WTC11 (cell line): ENCODE measurements around the gene PRKN. TPM values are rescaled to one million over a fixed set of nuclear protein-coding genes. Genes with fewer than 3 reads are reported as not detected.

Experiments used
- ATAC-seq: fragments of 200-7000 bp; cut with Tn5 transposase; 2 replicates; pipeline ENCODE4 v1.10.0; 2021; ENCODE audit warnings: mild to moderate bottlenecking, moderate library complexity
- CTCF ChIA-PET: fragments of 300-600 bp; sonication (Branson Sonifier 250); formaldehyde crosslinking; loops from one replicate; lab custom pipeline; 2021; ENCODE audit warnings: antibody characterized with exemption; lab: Charles Lee
- POLR2A ChIA-PET: fragments of 350-600 bp; sonication (Branson Sonifier 250); formaldehyde crosslinking; loops from one replicate; lab custom pipeline; 2021; ENCODE audit warnings: antibody characterized with exemption; lab: Charles Lee
- DNase-seq: peaks from one replicate; pipeline ENCODE4 v3.0.0; 2021; ENCODE audit warnings: low spot score
- H3K27ac Mint-ChIP-seq: 2 replicates; pipeline ENCODE4 v1.8.0; 2021; ENCODE audit warnings: mixed read lengths
- H3K27me3 Mint-ChIP-seq: 2 replicates; pipeline ENCODE4 v1.8.0; 2021; ENCODE audit warnings: low read depth, mild to moderate bottlenecking, moderate library complexity, mixed read lengths
- H3K36me3 Mint-ChIP-seq: 2 replicates; pipeline ENCODE4 v1.8.0; 2021; ENCODE audit warnings: mixed read lengths
- H3K4me1 Mint-ChIP-seq: 2 replicates; pipeline ENCODE4 v1.8.0; 2022; ENCODE audit warnings: mixed read lengths
- H3K4me3 Mint-ChIP-seq: 2 replicates; pipeline ENCODE4 v1.8.0; 2021; ENCODE audit warnings: mild to moderate bottlenecking, moderate library complexity, mixed read lengths
- H3K9me3 Mint-ChIP-seq: 2 replicates; pipeline ENCODE4 v1.8.0; 2021; ENCODE audit warnings: mixed read lengths
- ATF2 ChIP-seq: sonication (generic); formaldehyde crosslinking; IDR thresholded peaks from 2 replicates; pipeline ENCODE4 v1.8.1; 2022; ENCODE audit warnings: low read depth, missing genetic modification reagents, borderline replicate concordance
- CREB1 ChIP-seq: sonication (generic); formaldehyde crosslinking; IDR thresholded peaks from 2 replicates; pipeline ENCODE4 v1.8.0; 2023; ENCODE audit warnings: mild to moderate bottlenecking, missing genetic modification reagents
- FOXK1 ChIP-seq: sonication (generic); formaldehyde crosslinking; IDR thresholded peaks from 2 replicates; pipeline ENCODE4 v1.8.0; 2022; ENCODE audit warnings: mild to moderate bottlenecking, moderate library complexity, missing genetic modification reagents
- FOXP4 ChIP-seq: sonication (generic); formaldehyde crosslinking; IDR thresholded peaks from 2 replicates; pipeline ENCODE4 v1.8.0; 2022; ENCODE audit warnings: mild to moderate bottlenecking, missing genetic modification reagents
- GRHL2 ChIP-seq: fragments of 250-450 bp; sonication (Bioruptor Pico); IDR thresholded peaks from 2 replicates; pipeline ENCODE4 v1.8.0; 2022; ENCODE audit warnings: mild to moderate bottlenecking, moderate library complexity; ENCODE audit not compliant: insufficient replicate concordance, severe bottlenecking
- HMGA2 ChIP-seq: fragments of 250-450 bp; sonication (Bioruptor Pico); IDR thresholded peaks from 2 replicates; pipeline ENCODE4 v1.4.0; 2021; ENCODE audit warnings: mild to moderate bottlenecking, moderate library complexity
- KAT7 ChIP-seq: sonication (generic); formaldehyde crosslinking; IDR thresholded peaks from 2 replicates; pipeline ENCODE4 v1.8.1; 2023; ENCODE audit warnings: missing genetic modification reagents, mild to moderate bottlenecking, borderline replicate concordance
- MAX ChIP-seq: sonication (generic); formaldehyde crosslinking; IDR thresholded peaks from 2 replicates; pipeline ENCODE4 v1.8.0; 2022; ENCODE audit warnings: mild to moderate bottlenecking, missing genetic modification reagents
- MXD4 ChIP-seq: fragments of 250-450 bp; sonication (Bioruptor Pico); IDR thresholded peaks from 2 replicates; pipeline ENCODE4 v1.8.0; 2021; ENCODE audit warnings: mild to moderate bottlenecking, moderate library complexity, borderline replicate concordance
- MYBL2 ChIP-seq: sonication (generic); formaldehyde crosslinking; IDR thresholded peaks from 2 replicates; pipeline ENCODE4 v1.8.1; 2023; ENCODE audit warnings: mild to moderate bottlenecking, moderate library complexity, missing genetic modification reagents
- NR2C2 ChIP-seq: sonication (generic); formaldehyde crosslinking; IDR thresholded peaks from 2 replicates; pipeline ENCODE4 v1.8.0; 2022; ENCODE audit warnings: mild to moderate bottlenecking, missing genetic modification reagents
- SMAD4 ChIP-seq: sonication (generic); formaldehyde crosslinking; IDR thresholded peaks from 2 replicates; pipeline ENCODE4 v1.8.0; 2022; ENCODE audit warnings: mild to moderate bottlenecking, missing genetic modification reagents
- TEAD1 ChIP-seq: sonication (generic); formaldehyde crosslinking; IDR thresholded peaks from 2 replicates; pipeline ENCODE4 v1.8.0; 2022; ENCODE audit warnings: mild to moderate bottlenecking, missing genetic modification reagents
- TP53 ChIP-seq: sonication (generic); formaldehyde crosslinking; IDR thresholded peaks from 2 replicates; pipeline ENCODE4 v1.8.1; 2023; ENCODE audit warnings: mild to moderate bottlenecking, missing genetic modification reagents
- ZNF232 ChIP-seq: sonication (generic); formaldehyde crosslinking; IDR thresholded peaks from 2 replicates; pipeline ENCODE4 v1.8.0; 2022; ENCODE audit warnings: mild to moderate bottlenecking, missing genetic modification reagents
- ZNF425 ChIP-seq: fragments of 250-450 bp; sonication (Bioruptor Pico); conservative IDR thresholded peaks from 2 replicates; pipeline ENCODE4 v1.9.0; 2021; ENCODE audit warnings: mild to moderate bottlenecking
- total RNA-seq: library from RNA; stranded (reverse); gene quantifications from 3 replicates; pipeline ENCODE4 v1.2.3, GENCODE V29; 2021
- TF ChIP-seq, protein P1 (sequence below): fragments of 200-600 bp; IDR thresholded peaks from 2 replicates; pipeline ENCODE4 v1.8.0; 2022; ENCODE audit warnings: antibody characterized with exemption
- TF ChIP-seq, protein P2 (sequence below): sonication (generic); formaldehyde crosslinking; IDR thresholded peaks from 2 replicates; pipeline ENCODE4 v1.8.1; 2023; ENCODE audit warnings: mild to moderate bottlenecking, missing genetic modification reagents

The PRKN gene
- total RNA-seq, 1 experiment from 2014 or later: 0.59 TPM

- TF ChIP-seq TP53 (CRISPR knock-in tag): no peak
These were observed 1331.8 kb downstream of the PRKN start (continued) for GRCh38 chr6:161395716-161396231.

DNA sequence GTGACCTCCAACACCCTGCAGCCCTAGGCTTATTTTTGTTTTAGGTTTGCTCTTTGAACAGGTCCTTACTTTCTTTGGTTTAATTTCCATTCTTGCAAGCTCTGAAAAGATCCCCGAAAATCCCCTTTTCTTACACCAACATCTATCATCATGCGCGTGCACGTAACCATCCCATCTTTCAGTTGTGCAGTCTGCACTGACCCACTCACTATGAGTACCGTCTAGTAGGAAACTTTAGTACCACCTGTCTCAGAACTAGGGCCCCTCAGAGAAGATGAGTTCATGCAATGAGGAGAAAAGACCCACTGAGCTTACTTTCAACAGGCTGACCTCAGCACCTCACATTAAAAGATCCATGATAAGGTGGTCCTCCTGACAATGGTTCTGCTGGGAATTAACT lies 1333.1 kb downstream of the PRKN start:
- Mint-ChIP-seq H3K27me3 (no peaks in the 10 kb centered on the region; the same call in 1 of the 2 replicates), H3K4me3 (no peak overlapping the region), H3K9me3 (peaks cover 21% of the 10 kb centered on the region), H3K4me1 (no peaks in the 10 kb centered on the region), H3K27ac (no peak overlapping the region), H3K36me3 (peaks cover 10% of the 10 kb centered on the region)
- ATAC-seq: no peak
- CTCF ChIA-PET: interaction anchor here (0.7 to 2.1 kb wide), 11 partner anchors 15 to 301 kb away, joined by 3 to 9 read pairs (median 4); no protein-coding TSS in a partner anchor
- POLR2A ChIA-PET: no interaction called here
- TF ChIP-seq MYBL2 (CRISPR knock-in tag) (no peak), SMAD4 (no peak), FOXK1 (CRISPR knock-in tag) (no peak), GRHL2 (CRISPR knock-in tag) (no peak), FOXP4 (no peak), KAT7 (CRISPR knock-in tag) (no peak), NR2C2 (CRISPR knock-in tag) (no peak), CREB1 (CRISPR knock-in tag) (no peak), MAX (CRISPR knock-in tag) (no peak), TEAD1 (CRISPR knock-in tag) (no peak), ZNF232 (no peak), MXD4 (CRISPR knock-in tag) (no peak), HMGA2 (CRISPR knock-in tag) (no peak), ATF2 (CRISPR knock-in tag) (no peak), ZNF425 (no peak)
- TF ChIP-seq, protein P1, sequence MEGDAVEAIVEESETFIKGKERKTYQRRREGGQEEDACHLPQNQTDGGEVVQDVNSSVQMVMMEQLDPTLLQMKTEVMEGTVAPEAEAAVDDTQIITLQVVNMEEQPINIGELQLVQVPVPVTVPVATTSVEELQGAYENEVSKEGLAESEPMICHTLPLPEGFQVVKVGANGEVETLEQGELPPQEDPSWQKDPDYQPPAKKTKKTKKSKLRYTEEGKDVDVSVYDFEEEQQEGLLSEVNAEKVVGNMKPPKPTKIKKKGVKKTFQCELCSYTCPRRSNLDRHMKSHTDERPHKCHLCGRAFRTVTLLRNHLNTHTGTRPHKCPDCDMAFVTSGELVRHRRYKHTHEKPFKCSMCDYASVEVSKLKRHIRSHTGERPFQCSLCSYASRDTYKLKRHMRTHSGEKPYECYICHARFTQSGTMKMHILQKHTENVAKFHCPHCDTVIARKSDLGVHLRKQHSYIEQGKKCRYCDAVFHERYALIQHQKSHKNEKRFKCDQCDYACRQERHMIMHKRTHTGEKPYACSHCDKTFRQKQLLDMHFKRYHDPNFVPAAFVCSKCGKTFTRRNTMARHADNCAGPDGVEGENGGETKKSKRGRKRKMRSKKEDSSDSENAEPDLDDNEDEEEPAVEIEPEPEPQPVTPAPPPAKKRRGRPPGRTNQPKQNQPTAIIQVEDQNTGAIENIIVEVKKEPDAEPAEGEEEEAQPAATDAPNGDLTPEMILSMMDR: no peak
- TF ChIP-seq, protein P2, sequence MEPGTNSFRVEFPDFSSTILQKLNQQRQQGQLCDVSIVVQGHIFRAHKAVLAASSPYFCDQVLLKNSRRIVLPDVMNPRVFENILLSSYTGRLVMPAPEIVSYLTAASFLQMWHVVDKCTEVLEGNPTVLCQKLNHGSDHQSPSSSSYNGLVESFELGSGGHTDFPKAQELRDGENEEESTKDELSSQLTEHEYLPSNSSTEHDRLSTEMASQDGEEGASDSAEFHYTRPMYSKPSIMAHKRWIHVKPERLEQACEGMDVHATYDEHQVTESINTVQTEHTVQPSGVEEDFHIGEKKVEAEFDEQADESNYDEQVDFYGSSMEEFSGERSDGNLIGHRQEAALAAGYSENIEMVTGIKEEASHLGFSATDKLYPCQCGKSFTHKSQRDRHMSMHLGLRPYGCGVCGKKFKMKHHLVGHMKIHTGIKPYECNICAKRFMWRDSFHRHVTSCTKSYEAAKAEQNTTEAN (CRISPR knock-in tag): no peak
- no peak for DNase-seq
